CD4-positive, alpha-beta memory T cell (primary cell): ENCODE data around the gene KCNN1. TPM values are rescaled to one million over a fixed set of nuclear protein-coding genes. Genes with fewer than 3 reads are reported as not detected.

Experiments
- CTCF ChIA-PET: fragments of 350-600 bp; sonication (Branson Sonifier 250); formaldehyde crosslinking; loops from one replicate; lab custom pipeline; 2021; ENCODE audit warnings: inconsistent platforms; ENCODE audit not compliant: partially characterized antibody; lab: Charles Lee
- POLR2A ChIA-PET: fragments of 350-600 bp; sonication (Branson Sonifier 250); formaldehyde crosslinking; loops from one replicate; lab custom pipeline; 2021; ENCODE audit not compliant: partially characterized antibody; lab: Charles Lee
- DNase-seq, 5 donors: peaks; one replicate each; pipeline versions ENCODE4 v3.0.0 to v3.0.0-alpha.2; 2020 to 2022; ENCODE audit warnings: mixed read lengths in 1 of 5
- H3K27ac ChIP-seq: one replicate; pipeline ENCODE4 v1.7.0; 2013; ENCODE audit warnings: low read depth, low read length
- H3K27me3 ChIP-seq: 2 replicates; pipeline ENCODE4 v1.7.0; 2013; ENCODE audit warnings: mild to moderate bottlenecking, low read length, moderate library complexity; ENCODE audit not compliant: insufficient read depth
- H3K36me3 ChIP-seq: 2 replicates; pipeline ENCODE4 v1.7.0; 2013; ENCODE audit warnings: mild to moderate bottlenecking, low read length, moderate library complexity; ENCODE audit not compliant: insufficient read depth
- H3K4me1 ChIP-seq: 2 replicates; pipeline ENCODE4 v1.7.0; 2013; ENCODE audit warnings: mild to moderate bottlenecking, low read length, moderate library complexity; ENCODE audit not compliant: insufficient read depth
- H3K4me3 ChIP-seq, 2 donors: one replicate each; pipeline ENCODE4 v1.7.0; 2013; ENCODE audit warnings: low read length in 2 of 2, mild to moderate bottlenecking in 1 of 2
- H3K9me3 ChIP-seq, 2 donors: one replicate each; pipeline ENCODE4 v1.7.0; 2013; ENCODE audit warnings: low read length in 2 of 2, control low read depth in 1 of 2; ENCODE audit not compliant: control insufficient read depth in 1 of 2
- H3K27ac Mint-ChIP-seq, 7 donors: one replicate each; pipeline ENCODE4 v1.8.0; 2020 to 2021; ENCODE audit warnings: mixed read lengths in 7 of 7, mild to moderate bottlenecking in 6 of 7, inconsistent platforms in 3 of 7, moderate library complexity in 3 of 7
- H3K27me3 Mint-ChIP-seq, 2 donors: one replicate each; pipeline ENCODE4 v1.8.0; 2020 to 2021; ENCODE audit warnings: mixed read lengths in 2 of 2
- H3K36me3 Mint-ChIP-seq, 2 donors: one replicate each; pipeline ENCODE4 v1.8.0; 2020 to 2021; ENCODE audit warnings: mixed read lengths in 2 of 2, inconsistent platforms in 1 of 2, mild to moderate bottlenecking in 1 of 2
- H3K4me1 Mint-ChIP-seq, 4 donors: one replicate each; pipeline ENCODE4 v1.8.0; 2020 to 2021; ENCODE audit warnings: mixed read lengths in 4 of 4, mild to moderate bottlenecking in 1 of 4
- H3K4me3 Mint-ChIP-seq, 8 donors: one replicate each; pipeline ENCODE4 v1.8.0; 2020 to 2021; ENCODE audit warnings: mixed read lengths in 8 of 8, mild to moderate bottlenecking in 7 of 8, moderate library complexity in 6 of 8, inconsistent platforms in 3 of 8
- H3K9me3 Mint-ChIP-seq, 8 donors: one replicate each; pipeline ENCODE4 v1.8.0; 2020 to 2021; ENCODE audit warnings: mixed read lengths in 8 of 8, mild to moderate bottlenecking in 5 of 8, inconsistent platforms in 3 of 8, moderate library complexity in 1 of 8
- intact Hi-C: fragments of 100-400 bp; cut with micrococcal nuclease; formaldehyde crosslinking; loops from one replicate; pipeline ENCODE4 v1.15.1; 2023
- polyA plus RNA-seq, 2 donors: library from polyadenylated mRNA; unstranded; fragments of 300-500 nt; fragmentation: Illumina TruSeq; gene quantifications; one replicate each; pipeline ENCODE4 v1.2.3, GENCODE V29; 2021
- total RNA-seq, 2 experiments: library from RNA; stranded (reverse); gene quantifications; one replicate each; pipeline ENCODE4 v1.2.3, GENCODE V29; 2021

The KCNN1 gene
- total and polyA plus RNA-seq, 4 experiments from 2014 or later = not detected

- H3K4me3 Mint-ChIP-seq = no peak overlapping the region
- ChIA-PET CTCF (interaction anchor here (0.9 to 1.5 kb wide), 2 partner anchors 43 kb away, joined by 4 to 5 read pairs; no protein-coding TSS in a partner anchor), POLR2A (interaction anchor here (0.8 kb wide), 2 partner anchors 41 kb away, joined by 3 read pairs; partner anchors contain the start of gene ARRDC2)
- Histone ChIP-seq H3K36me3 (no peaks in the 10 kb centered on the region), H3K27me3 (no peaks in the 10 kb centered on the region), H3K4me3 (no peak overlapping the region), H3K4me1 (peaks cover 19% of the 10 kb centered on the region), H3K9me3 (no peaks in the 10 kb centered on the region), H3K27ac (no peak overlapping the region)
- intact Hi-C loops = no loop called here
- H3K27me3 Mint-ChIP-seq = no peaks in the 10 kb centered on the region
- peaks cover 24 to 57% (median 35%) of the 10 kb centered on the region in 4 donors for H3K4me1 Mint-ChIP-seq
- H3K36me3 Mint-ChIP-seq = no peaks in the 10 kb centered on the region
- peaks cover 0 to 1% (median 0%) of the 10 kb centered on the region in 8 donors for H3K9me3 Mint-ChIP-seq
- peak overlapping the region in 2 of 7 donors; percentile 24 to 67 for H3K27ac Mint-ChIP-seq
- DNase-seq = no peak
These were observed 82.5 kb downstream of the KCNN1 start for GRCh38 chr19:18049385-18049784.

Other genes with a start within 250 kb of the KCNN1 start
- gene MAP1S, start 247.6 kb upstream of the KCNN1 start, total RNA-seq = 10 to 100 TPM; 59.1 to 64.9 TPM
- 10 to 100 TPM in 1 of 2 donors, 1 to 10 TPM in 1; 8.2 to 48.9 TPM for gene MAP1S, start 247.6 kb upstream of the KCNN1 start, polyA plus RNA-seq
- 100 to 1,000 TPM in 1 of 2 experiments, 10 to 100 TPM in 1; 99.4 to 113 TPM for gene FCHO1, start 215.6 kb upstream of the KCNN1 start, total RNA-seq
- 10 to 100 TPM in 1 of 2 donors, 1 to 10 TPM in 1; 6.5 to 30.0 TPM for gene FCHO1, start 215.6 kb upstream of the KCNN1 start, polyA plus RNA-seq
- not detected for gene B3GNT3, start 172.0 kb upstream of the KCNN1 start, total RNA-seq
- under 1 TPM; 0.34 to 0.72 TPM for gene B3GNT3, start 172.0 kb upstream of the KCNN1 start, polyA plus RNA-seq
- gene INSL3, start 145.6 kb upstream of the KCNN1 start, total RNA-seq = 1 to 10 TPM; 5.0 to 5.3 TPM
- gene INSL3, start 145.6 kb upstream of the KCNN1 start, polyA plus RNA-seq = 1 to 10 TPM; 1.0 to 3.9 TPM
- gene JAK3, start 119.1 kb upstream of the KCNN1 start, total RNA-seq = 100 to 1,000 TPM; 132 to 135 TPM
- 10 to 100 TPM; 74.6 to 96.2 TPM for gene JAK3, start 119.1 kb upstream of the KCNN1 start, polyA plus RNA-seq
- gene RPL18A, start 107.2 kb upstream of the KCNN1 start, total RNA-seq = 1,000 to 10,000 TPM; 3,084 to 3,117 TPM
- gene RPL18A, start 107.2 kb upstream of the KCNN1 start, polyA plus RNA-seq = 1,000 to 10,000 TPM; 3,184 to 4,119 TPM
- 1 to 10 TPM; 2.6 to 2.9 TPM for gene SLC5A5, start 95.2 kb upstream of the KCNN1 start, total RNA-seq
- 1 to 10 TPM in 1 of 2 donors, under 1 TPM in 1; 0.92 to 1.2 TPM for gene SLC5A5, start 95.2 kb upstream of the KCNN1 start, polyA plus RNA-seq
- gene CCDC124, start 34.1 kb upstream of the KCNN1 start, total RNA-seq = 10 to 100 TPM; 30.0 to 34.2 TPM
- gene CCDC124, start 34.1 kb upstream of the KCNN1 start, polyA plus RNA-seq = 10 to 100 TPM; 24.5 to 49.9 TPM
- gene ARRDC2, start 41.1 kb downstream of the KCNN1 start, total RNA-seq = 100 to 1,000 TPM; 136 to 138 TPM
- gene ARRDC2, start 41.1 kb downstream of the KCNN1 start, polyA plus RNA-seq = 10 to 100 TPM; 39.8 to 47.9 TPM
- gene IL12RB1, start 119.8 kb downstream of the KCNN1 start, total RNA-seq = 10 to 100 TPM; 39.3 to 42.1 TPM
- gene IL12RB1, start 119.8 kb downstream of the KCNN1 start, polyA plus RNA-seq = 10 to 100 TPM; 35.0 to 55.1 TPM
- gene MAST3, start 130.7 kb downstream of the KCNN1 start, total RNA-seq = 10 to 100 TPM; 51.6 to 53.9 TPM
- 10 to 100 TPM in 1 of 2 donors, 1 to 10 TPM in 1; 4.3 to 16.7 TPM for gene MAST3, start 130.7 kb downstream of the KCNN1 start, polyA plus RNA-seq
- 10 to 100 TPM; 18.1 to 23.0 TPM for gene PIK3R2, start 186.1 kb downstream of the KCNN1 start, total RNA-seq
- 1 to 10 TPM; 1.5 to 6.6 TPM for gene PIK3R2, start 186.1 kb downstream of the KCNN1 start, polyA plus RNA-seq
- 10 to 100 TPM; 48.3 to 56.9 TPM for gene IFI30, start 206.7 kb downstream of the KCNN1 start, total RNA-seq
- 10 to 100 TPM in 1 of 2 donors, 1 to 10 TPM in 1; 6.3 to 16.7 TPM for gene IFI30, start 206.7 kb downstream of the KCNN1 start, polyA plus RNA-seq
- 1 to 10 TPM; 7.6 to 7.8 TPM for gene MPV17L2, start 226.1 kb downstream of the KCNN1 start, total RNA-seq
- gene MPV17L2, start 226.1 kb downstream of the KCNN1 start, polyA plus RNA-seq = 10 to 100 TPM; 10.5 to 13.7 TPM
- gene RAB3A, start 236.9 kb downstream of the KCNN1 start, total RNA-seq = 1 to 10 TPM; 4.7 to 4.8 TPM
- 1 to 10 TPM in 1 of 2 donors, under 1 TPM in 1; 0.59 to 1.0 TPM for gene RAB3A, start 236.9 kb downstream of the KCNN1 start, polyA plus RNA-seq